HEK293 (cell line): ENCODE measurements around the gene MYL9.

Experiments
- BCL11A ChIP-seq: fragments of 450-650 bp; formaldehyde crosslinking; IDR thresholded peaks from 2 replicates; pipeline ENCODE4 v1.5.1; 2016; ENCODE audit warnings: low read depth, missing biosample characterization, missing genetic modification characterization
- CTCF ChIP-seq: fragments of 450-650 bp; formaldehyde crosslinking; IDR thresholded peaks from 2 replicates; pipeline ENCODE4 v1.5.1; 2016; ENCODE audit warnings: missing biosample characterization, missing genetic modification characterization
- KLF1 ChIP-seq: fragments of 450-650 bp; formaldehyde crosslinking; IDR thresholded peaks from 2 replicates; pipeline ENCODE4 v1.5.1; 2016; ENCODE audit warnings: missing biosample characterization, missing genetic modification characterization
- KLF8 ChIP-seq: fragments of 450-650 bp; formaldehyde crosslinking; IDR thresholded peaks from 2 replicates; pipeline ENCODE4 v1.5.1; 2016; ENCODE audit warnings: missing biosample characterization, missing genetic modification characterization
- PRDM1 ChIP-seq: fragments of 450-650 bp; formaldehyde crosslinking; IDR thresholded peaks from 2 replicates; pipeline ENCODE4; 2016; ENCODE audit warnings: missing biosample characterization, missing genetic modification characterization
- ZBTB1 ChIP-seq: fragments of 450-650 bp; formaldehyde crosslinking; IDR thresholded peaks from 2 replicates; pipeline ENCODE4 v1.5.1; 2016; ENCODE audit warnings: missing biosample characterization, missing genetic modification characterization
- ZBTB49 ChIP-seq: fragments of 450-650 bp; formaldehyde crosslinking; IDR thresholded peaks from 2 replicates; pipeline ENCODE4 v1.5.1; 2016; ENCODE audit warnings: missing biosample characterization, missing genetic modification characterization, low read depth
- ZNF302 ChIP-seq: fragments of 450-650 bp; formaldehyde crosslinking; IDR thresholded peaks from 2 replicates; pipeline ENCODE4 v1.5.1; 2016; ENCODE audit warnings: missing biosample characterization, missing genetic modification characterization, low read depth
- ZNF311 ChIP-seq: fragments of 450-650 bp; formaldehyde crosslinking; IDR thresholded peaks from 2 replicates; pipeline ENCODE4 v1.5.1; 2017; ENCODE audit warnings: missing biosample characterization, missing genetic modification characterization, borderline replicate concordance
- ZNF530 ChIP-seq: fragments of 450-650 bp; formaldehyde crosslinking; IDR thresholded peaks from 2 replicates; pipeline ENCODE4 v1.5.1; 2016; ENCODE audit warnings: low read depth, missing biosample characterization, missing genetic modification characterization
- TF ChIP-seq, protein P1 (sequence below): sonication (generic); formaldehyde crosslinking; IDR thresholded peaks from 2 replicates; pipeline ENCODE4 v1.8.1; 2022; ENCODE audit warnings: mild to moderate bottlenecking, moderate library complexity, missing genetic modification reagents

DNA sequence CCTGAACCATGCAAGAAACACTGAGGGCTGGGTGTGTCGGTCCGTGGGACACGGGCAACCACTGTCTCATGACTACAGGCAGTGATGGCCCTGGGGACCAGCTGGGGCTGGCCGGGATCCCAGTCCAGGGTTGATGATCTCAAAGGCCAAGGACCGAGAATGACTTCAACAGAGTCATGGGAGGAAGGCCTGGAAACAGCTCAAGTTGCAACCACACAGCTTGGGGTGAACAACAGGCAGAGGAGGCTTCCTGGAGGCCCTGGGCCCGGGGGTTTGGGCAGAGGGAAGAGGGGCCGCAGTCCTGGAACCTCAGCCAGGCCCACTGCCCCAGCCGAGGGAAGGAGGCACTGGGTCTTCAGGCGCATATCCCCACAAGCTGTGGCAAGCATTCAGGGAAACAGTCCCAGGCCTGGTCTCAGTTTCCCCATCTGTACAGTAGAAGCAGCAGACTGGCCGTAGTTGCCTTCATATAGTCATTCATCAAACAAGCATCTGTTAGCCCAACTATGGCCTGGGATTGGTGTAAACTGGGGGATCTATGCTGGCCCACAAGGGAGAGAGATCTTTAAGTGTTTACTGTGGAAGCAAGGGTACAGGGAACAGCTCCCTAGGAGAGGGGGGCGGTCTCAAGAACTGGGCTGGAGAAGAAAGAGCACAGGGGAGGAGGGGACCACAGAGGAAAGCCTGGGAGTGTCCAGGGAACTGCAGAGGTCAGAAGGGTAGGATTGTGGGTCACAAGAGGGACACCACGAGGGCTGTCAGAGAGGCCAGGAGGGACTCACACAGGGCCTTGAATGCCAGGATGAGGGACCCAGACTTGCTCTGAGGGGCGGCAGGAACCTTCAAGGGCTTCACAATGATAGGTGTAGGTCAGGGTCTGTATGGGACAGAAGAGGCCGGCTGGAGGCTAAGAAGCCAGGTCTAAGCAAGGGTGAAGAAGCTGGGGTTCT lies 2.1 kb downstream of the MYL9 start:
- TF ChIP-seq CTCF (tag by site-specific recombination), result no peak
- TF ChIP-seq ZNF302, result no peak
- TF ChIP-seq ZNF311 (tag by site-specific recombination), result no peak
- no peak for TF ChIP-seq ZBTB1
- TF ChIP-seq ZNF530 (tag by site-specific recombination), result no peak
- no peak for TF ChIP-seq ZBTB49 (tag by site-specific recombination)
- TF ChIP-seq, protein P1, sequence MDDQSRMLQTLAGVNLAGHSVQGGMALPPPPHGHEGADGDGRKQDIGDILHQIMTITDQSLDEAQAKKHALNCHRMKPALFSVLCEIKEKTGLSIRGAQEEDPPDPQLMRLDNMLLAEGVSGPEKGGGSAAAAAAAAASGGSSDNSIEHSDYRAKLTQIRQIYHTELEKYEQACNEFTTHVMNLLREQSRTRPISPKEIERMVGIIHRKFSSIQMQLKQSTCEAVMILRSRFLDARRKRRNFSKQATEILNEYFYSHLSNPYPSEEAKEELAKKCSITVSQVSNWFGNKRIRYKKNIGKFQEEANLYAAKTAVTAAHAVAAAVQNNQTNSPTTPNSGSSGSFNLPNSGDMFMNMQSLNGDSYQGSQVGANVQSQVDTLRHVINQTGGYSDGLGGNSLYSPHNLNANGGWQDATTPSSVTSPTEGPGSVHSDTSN (CRISPR knock-in tag), result no peak
- no peak for TF ChIP-seq KLF8 (tag by site-specific recombination)
- no peak for TF ChIP-seq KLF1 (tag by site-specific recombination)
- no peak for TF ChIP-seq BCL11A (tag by site-specific recombination)
- TF ChIP-seq PRDM1 (tag by site-specific recombination), result no peak
